ENCODE data around the gene CASR.

CASR gene

DNA sequence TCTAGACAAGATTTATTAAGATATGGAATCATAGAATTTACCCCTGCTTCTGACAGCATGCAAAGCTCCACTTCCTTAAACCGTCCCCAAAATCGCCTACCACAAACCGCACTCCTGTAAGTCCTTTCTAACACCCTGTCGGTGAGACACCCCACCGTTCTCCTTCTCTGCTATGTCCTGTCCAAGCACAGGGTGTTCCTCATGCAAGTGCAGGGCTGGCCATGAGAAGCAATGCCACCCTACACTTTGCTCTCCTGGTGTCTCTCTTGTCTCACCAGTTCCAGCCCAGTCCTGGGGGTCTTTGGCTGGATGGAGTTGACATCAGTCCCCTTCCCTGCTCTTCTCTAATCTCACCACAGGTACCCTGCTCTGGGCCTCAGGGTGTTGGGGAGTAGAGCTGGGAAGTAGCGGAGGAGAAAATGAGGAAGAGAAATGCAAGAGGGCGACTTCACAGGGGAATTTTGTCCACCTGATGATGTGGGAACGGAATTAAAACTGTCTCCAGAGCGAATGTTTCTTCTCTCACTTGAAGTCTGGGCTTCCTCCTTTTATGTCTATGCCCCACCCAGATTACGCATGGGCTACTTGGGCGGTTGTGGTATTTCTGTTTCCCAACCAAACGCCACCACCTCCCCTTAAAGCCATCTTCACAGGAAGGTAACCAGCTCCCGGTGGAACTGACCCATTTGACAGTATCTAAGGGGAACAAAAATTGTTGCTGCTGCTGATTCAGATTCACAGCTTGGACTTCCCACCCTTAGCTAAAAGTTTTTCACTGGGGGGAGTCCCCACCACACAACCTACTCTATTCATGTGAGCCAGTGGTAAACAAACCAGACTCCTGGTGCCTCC is 49.9 kb downstream of the CASR start:
- Histone ChIP-seq H3K4me1 (ENCODE audit: control insufficient read depth, insufficient read depth, low read length) (no peaks in the 10 kb centered on the region), H3K9me3 (ENCODE audit: control insufficient read depth, low read length) (no peaks in the 10 kb centered on the region), H3K27me3 (ENCODE audit: control insufficient read depth, insufficient read depth, low read length, poor library complexity, severe bottlenecking) (no peaks in the 10 kb centered on the region), H3K27ac (ENCODE audit: insufficient read depth, low read depth, low read length, poor library complexity, severe bottlenecking) (no peak overlapping the region), H3K4me3 (ENCODE audit: insufficient read depth, low read depth, low read length) (no peak overlapping the region), H3K36me3 (ENCODE audit: control insufficient read depth, insufficient read depth, low read length) (no peaks in the 10 kb centered on the region)
- 91 to 94% methylated on average over 13 of the region's 13 CpGs for WGBS, 2 experiments

DNA sequence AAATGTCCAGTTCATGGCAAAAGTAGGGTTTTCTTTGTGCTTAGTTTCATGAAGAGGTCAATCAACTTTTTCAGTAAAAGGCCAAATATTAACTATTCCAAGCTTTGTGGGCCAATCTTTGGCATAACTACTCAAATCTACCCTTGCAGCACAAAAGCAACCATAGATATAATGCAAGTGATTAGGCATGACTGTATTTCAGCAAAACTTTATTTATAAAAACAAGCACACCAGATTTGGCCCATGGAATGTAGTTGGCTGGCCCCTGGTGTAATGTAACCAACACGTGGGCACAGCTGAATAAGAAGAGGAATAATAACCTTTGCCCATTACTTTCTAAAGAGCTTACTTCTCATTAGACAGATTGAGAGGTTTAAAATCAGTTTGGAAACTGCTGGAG is 50.6 kb downstream of the CASR start:
- no peaks in the 10 kb centered on the region for H3K9me3 ChIP-seq (ENCODE audit: control insufficient read depth, low read length)
- no peak overlapping the region for H3K4me3 ChIP-seq (ENCODE audit: insufficient read depth, low read depth, low read length)
- H3K36me3 ChIP-seq (ENCODE audit: control insufficient read depth, insufficient read depth, low read length): no peaks in the 10 kb centered on the region
- no peaks in the 10 kb centered on the region for H3K4me1 ChIP-seq (ENCODE audit: control insufficient read depth, insufficient read depth, low read length)
- no peak overlapping the region for H3K27ac ChIP-seq (ENCODE audit: insufficient read depth, low read depth, low read length, poor library complexity, severe bottlenecking)
- 83% methylated on average over 1 of the region's 1 CpG; no CpG with 5 or more reads in 1 of the 2 experiments for WGBS, 2 experiments
- no peaks in the 10 kb centered on the region for H3K27me3 ChIP-seq (ENCODE audit: control insufficient read depth, insufficient read depth, low read length, poor library complexity, severe bottlenecking)

DNA sequence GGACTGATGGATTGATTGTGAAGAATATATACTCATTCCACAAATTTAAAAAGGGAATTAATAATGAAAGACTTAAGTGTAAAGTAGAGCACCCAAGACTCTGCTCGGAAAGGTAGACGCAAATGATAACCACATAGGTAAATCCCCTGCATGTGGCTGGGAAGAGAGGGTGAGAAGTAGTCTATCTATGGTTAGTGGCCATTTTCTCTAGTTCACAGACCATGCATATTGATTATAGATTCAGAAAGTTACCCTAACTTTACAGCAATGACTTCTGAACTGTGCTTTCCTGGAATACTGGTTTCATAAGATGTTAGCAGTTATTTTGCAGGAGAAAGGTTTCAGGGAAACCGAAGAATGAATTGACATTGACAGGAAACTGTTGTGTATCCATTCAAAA is 51.7 kb downstream of the CASR start:
- no peaks in the 10 kb centered on the region for H3K27me3 ChIP-seq (ENCODE audit: control insufficient read depth, insufficient read depth, low read length, poor library complexity, severe bottlenecking)
- no peak overlapping the region for H3K4me3 ChIP-seq (ENCODE audit: insufficient read depth, low read depth, low read length)
- no peak overlapping the region for H3K27ac ChIP-seq (ENCODE audit: insufficient read depth, low read depth, low read length, poor library complexity, severe bottlenecking)
- H3K4me1 ChIP-seq (ENCODE audit: control insufficient read depth, insufficient read depth, low read length): no peaks in the 10 kb centered on the region
- no peaks in the 10 kb centered on the region for H3K9me3 ChIP-seq (ENCODE audit: control insufficient read depth, low read length)
- 95 to 97% methylated on average over 3 of the region's 3 CpGs for WGBS, 2 experiments
- H3K36me3 ChIP-seq (ENCODE audit: control insufficient read depth, insufficient read depth, low read length): no peaks in the 10 kb centered on the region

DNA sequence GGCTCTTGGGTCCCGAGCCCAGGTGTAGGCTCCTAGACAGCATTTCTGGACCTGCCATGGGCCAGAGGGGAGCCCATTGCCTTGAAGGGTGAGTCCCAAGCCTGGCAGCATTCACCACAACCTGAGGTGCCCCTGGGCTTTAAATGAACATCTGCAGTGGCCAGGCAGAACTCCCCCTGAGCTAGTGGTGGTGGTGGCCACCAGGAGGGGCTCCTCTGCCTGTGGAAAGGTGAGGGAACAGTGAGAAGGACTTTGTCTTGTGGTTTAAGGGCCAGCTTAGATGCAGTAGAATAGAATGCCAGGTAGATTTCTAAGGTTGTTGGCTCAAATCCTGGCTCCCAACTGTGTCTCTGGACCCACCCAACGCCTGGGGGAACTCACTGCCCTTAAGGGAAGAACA is 55.6 kb downstream of the CASR start:
- Histone ChIP-seq H3K27ac (ENCODE audit: insufficient read depth, low read depth, low read length, poor library complexity, severe bottlenecking) (no peak overlapping the region), H3K4me3 (ENCODE audit: insufficient read depth, low read depth, low read length) (no peak overlapping the region), H3K4me1 (ENCODE audit: control insufficient read depth, insufficient read depth, low read length) (no peaks in the 10 kb centered on the region), H3K9me3 (ENCODE audit: control insufficient read depth, low read length) (no peaks in the 10 kb centered on the region), H3K36me3 (ENCODE audit: control insufficient read depth, insufficient read depth, low read length) (no peaks in the 10 kb centered on the region), H3K27me3 (ENCODE audit: control insufficient read depth, insufficient read depth, low read length, poor library complexity, severe bottlenecking) (no peaks in the 10 kb centered on the region)
- 82 to 84% methylated on average over 2 of the region's 2 CpGs for WGBS, 2 experiments

DNA sequence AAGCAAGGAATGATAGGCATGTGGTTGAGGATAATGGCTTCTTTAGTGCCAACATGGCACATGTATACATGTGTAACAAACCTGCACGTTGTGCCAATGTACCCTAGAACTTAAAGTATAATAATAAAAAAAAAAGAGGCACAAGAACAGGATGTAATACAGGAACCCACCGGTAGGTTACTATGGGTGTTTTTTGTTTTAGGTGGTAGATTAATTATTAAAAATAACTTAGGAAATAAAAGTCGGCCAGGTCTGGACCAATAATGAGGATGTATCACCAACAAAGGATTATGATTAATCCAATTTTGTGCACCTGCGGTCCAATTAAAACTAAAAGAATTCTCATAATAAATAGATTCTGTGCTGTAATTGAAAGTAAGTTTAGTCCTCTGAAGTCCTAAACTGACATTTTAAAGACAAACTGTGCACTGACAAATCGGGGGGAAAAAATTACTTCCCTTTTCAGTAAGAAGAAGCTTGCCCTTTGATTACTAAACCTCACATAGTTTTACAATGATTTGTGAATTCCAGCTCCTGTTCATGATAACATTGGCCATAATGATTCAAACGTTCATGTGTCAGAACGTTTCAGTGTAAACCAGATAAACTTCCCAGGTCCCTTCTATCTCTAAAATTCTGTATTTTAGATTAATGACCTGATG is 62.2 kb downstream of the CASR start:
- Histone ChIP-seq H3K4me1 (ENCODE audit: control insufficient read depth, insufficient read depth, low read length) (no peaks in the 10 kb centered on the region), H3K4me3 (ENCODE audit: insufficient read depth, low read depth, low read length) (no peak overlapping the region), H3K36me3 (ENCODE audit: control insufficient read depth, insufficient read depth, low read length) (no peaks in the 10 kb centered on the region), H3K27ac (ENCODE audit: insufficient read depth, low read depth, low read length, poor library complexity, severe bottlenecking) (no peak overlapping the region), H3K27me3 (ENCODE audit: control insufficient read depth, insufficient read depth, low read length, poor library complexity, severe bottlenecking) (no peaks in the 10 kb centered on the region), H3K9me3 (ENCODE audit: control insufficient read depth, low read length) (no peaks in the 10 kb centered on the region)
- WGBS, 2 experiments: 78 to 83% methylated on average over 5 to 7 of the region's 7 CpGs

DNA sequence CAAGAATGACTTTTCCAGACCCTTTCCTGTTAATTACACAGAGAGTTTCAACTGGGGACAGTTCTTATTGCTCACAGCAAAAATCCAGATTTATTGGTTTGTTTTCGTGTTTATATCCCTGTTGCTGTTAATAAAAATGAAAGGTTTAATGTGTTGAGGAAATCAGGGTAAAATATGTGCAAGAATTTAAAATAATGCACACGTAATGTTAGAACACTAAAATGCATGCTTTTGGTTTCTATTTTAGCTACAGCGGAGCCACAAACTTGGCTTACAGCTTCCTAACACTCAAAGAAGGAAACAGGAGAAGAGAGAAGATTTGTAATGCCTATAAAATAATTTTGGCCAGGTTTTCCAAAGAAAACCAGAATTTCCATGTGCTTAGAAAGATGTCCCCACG is 62.7 kb downstream of the CASR start:
- WGBS, 2 experiments: 70 to 72% methylated on average over 4 of the region's 4 CpGs
- Histone ChIP-seq H3K4me1 (ENCODE audit: control insufficient read depth, insufficient read depth, low read length) (no peaks in the 10 kb centered on the region), H3K27me3 (ENCODE audit: control insufficient read depth, insufficient read depth, low read length, poor library complexity, severe bottlenecking) (no peaks in the 10 kb centered on the region), H3K36me3 (ENCODE audit: control insufficient read depth, insufficient read depth, low read length) (no peaks in the 10 kb centered on the region), H3K9me3 (ENCODE audit: control insufficient read depth, low read length) (no peaks in the 10 kb centered on the region), H3K4me3 (ENCODE audit: insufficient read depth, low read depth, low read length) (no peak overlapping the region), H3K27ac (ENCODE audit: insufficient read depth, low read depth, low read length, poor library complexity, severe bottlenecking) (no peak overlapping the region)

DNA sequence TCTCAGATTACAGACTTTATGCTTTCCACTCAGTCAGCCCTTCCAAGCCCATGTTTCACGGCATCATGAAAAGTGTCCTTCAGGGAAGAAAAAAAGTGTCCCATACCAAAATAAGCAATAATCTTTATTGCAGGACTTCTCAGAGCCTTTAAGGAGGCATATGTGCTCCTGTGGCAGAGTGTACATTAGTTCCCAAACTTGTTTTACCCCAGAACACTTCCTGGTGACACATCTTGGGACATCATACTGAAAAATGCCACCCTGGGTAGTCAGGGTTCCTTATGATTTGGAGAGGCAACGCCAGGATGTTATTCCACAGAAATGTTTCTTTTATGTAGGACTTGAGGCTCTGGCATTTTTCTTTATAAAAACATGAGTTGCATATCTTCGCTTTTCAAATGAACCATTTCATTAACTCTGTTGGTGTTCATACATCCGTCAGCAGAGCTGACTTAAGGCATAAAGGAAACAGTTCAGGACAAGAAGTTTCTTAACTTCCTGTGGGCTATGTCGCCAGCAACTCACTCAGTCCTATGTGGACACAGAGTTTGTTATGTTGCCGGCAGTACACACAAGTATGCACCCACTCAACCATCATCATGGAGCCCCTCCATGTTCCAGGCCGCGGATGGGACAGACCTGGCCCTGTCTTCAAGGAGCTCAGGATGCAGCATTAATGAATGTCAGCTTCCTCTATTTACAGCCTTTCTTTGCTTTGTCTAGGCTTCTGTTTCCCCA is 63.8 kb downstream of the CASR start:
- no peaks in the 10 kb centered on the region for H3K4me1 ChIP-seq (ENCODE audit: control insufficient read depth, insufficient read depth, low read length)
- H3K27ac ChIP-seq (ENCODE audit: insufficient read depth, low read depth, low read length, poor library complexity, severe bottlenecking): no peak overlapping the region
- H3K27me3 ChIP-seq (ENCODE audit: control insufficient read depth, insufficient read depth, low read length, poor library complexity, severe bottlenecking): no peaks in the 10 kb centered on the region
- H3K36me3 ChIP-seq (ENCODE audit: control insufficient read depth, insufficient read depth, low read length): no peaks in the 10 kb centered on the region
- no peak overlapping the region for H3K4me3 ChIP-seq (ENCODE audit: insufficient read depth, low read depth, low read length)
- H3K9me3 ChIP-seq (ENCODE audit: control insufficient read depth, low read length): no peaks in the 10 kb centered on the region
- 80 to 83% methylated on average over 8 of the region's 8 CpGs for WGBS, 2 experiments

DNA sequence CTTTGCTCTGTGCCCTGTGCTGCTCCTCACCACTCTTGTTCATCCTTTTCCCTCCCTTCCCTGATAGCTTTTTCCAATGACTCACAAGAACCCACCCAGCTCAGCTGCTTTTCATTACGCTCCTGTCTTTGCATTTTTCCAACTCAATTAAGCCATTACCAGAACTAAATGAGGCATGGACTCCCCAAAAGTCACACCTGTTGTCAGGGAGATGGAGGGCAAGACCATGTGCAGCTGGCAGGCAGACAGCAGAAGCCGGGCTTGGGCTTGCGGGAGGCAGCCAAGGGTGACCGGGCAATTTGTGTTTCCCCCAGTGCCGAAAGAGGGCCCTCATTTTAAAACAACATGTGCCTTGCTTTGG is 64.3 kb downstream of the CASR start:
- whole genome bisulfite sequencing, 2 experiments: 93 to 94% methylated on average over 5 of the region's 5 CpGs
- no peaks in the 10 kb centered on the region for H3K27me3 ChIP-seq (ENCODE audit: control insufficient read depth, insufficient read depth, low read length, poor library complexity, severe bottlenecking)
- H3K4me1 ChIP-seq (ENCODE audit: control insufficient read depth, insufficient read depth, low read length): no peaks in the 10 kb centered on the region
- H3K27ac ChIP-seq (ENCODE audit: insufficient read depth, low read depth, low read length, poor library complexity, severe bottlenecking): no peak overlapping the region
- H3K9me3 ChIP-seq (ENCODE audit: control insufficient read depth, low read length): no peaks in the 10 kb centered on the region
- no peak overlapping the region for H3K4me3 ChIP-seq (ENCODE audit: insufficient read depth, low read depth, low read length)
- no peaks in the 10 kb centered on the region for H3K36me3 ChIP-seq (ENCODE audit: control insufficient read depth, insufficient read depth, low read length)

DNA sequence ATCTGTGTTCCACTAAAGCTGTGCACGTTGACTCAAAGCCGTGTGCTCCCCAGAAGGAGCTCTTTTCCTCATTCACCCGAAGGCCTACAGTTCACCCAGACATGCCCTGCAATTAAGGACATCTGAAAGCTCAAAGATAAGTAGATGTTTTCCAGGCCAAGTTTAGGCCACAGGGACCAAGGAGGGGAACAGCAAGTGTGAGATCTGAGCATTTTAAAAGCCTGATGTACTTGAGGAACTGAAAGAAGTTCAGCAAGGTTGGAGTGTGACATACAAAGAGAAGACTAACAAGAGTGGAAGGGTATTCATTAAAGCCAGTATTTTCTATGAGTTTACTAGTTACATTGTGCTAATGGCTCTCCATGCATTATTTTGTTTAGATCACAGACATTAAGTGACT is 68.0 kb downstream of the CASR start:
- Histone ChIP-seq H3K27me3 (ENCODE audit: control insufficient read depth, insufficient read depth, low read length, poor library complexity, severe bottlenecking) (no peaks in the 10 kb centered on the region), H3K27ac (ENCODE audit: insufficient read depth, low read depth, low read length, poor library complexity, severe bottlenecking) (no peak overlapping the region), H3K9me3 (ENCODE audit: control insufficient read depth, low read length) (no peaks in the 10 kb centered on the region), H3K36me3 (ENCODE audit: control insufficient read depth, insufficient read depth, low read length) (no peaks in the 10 kb centered on the region), H3K4me3 (ENCODE audit: insufficient read depth, low read depth, low read length) (no peak overlapping the region), H3K4me1 (ENCODE audit: control insufficient read depth, insufficient read depth, low read length) (no peaks in the 10 kb centered on the region)
- 61 to 62% methylated on average over 3 of the region's 3 CpGs for WGBS, 2 experiments

DNA sequence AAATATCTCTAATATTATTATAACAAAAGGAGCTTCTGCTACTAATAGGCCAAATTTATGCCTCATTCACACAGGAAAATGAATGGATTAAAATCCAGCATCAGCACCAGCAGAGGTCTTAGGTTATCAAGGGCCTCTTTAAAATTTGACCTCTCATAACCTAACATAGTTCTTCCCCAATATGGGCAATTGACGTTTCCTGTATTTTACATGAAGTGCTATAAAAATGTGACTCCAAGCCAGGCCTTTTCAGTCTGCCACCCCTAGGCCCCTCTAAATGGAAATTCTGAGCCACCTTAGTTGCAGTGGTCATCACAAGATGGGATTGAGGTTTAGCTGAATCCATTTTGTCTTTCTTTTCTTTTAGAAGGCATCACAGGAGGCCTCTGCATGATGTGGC is 70.1 kb downstream of the CASR start:
- no peak overlapping the region for H3K4me3 ChIP-seq (ENCODE audit: insufficient read depth, low read depth, low read length)
- no peaks in the 10 kb centered on the region for H3K4me1 ChIP-seq (ENCODE audit: control insufficient read depth, insufficient read depth, low read length)
- H3K9me3 ChIP-seq (ENCODE audit: control insufficient read depth, low read length): no peaks in the 10 kb centered on the region
- H3K27ac ChIP-seq (ENCODE audit: insufficient read depth, low read depth, low read length, poor library complexity, severe bottlenecking): no peak overlapping the region
- no peaks in the 10 kb centered on the region for H3K27me3 ChIP-seq (ENCODE audit: control insufficient read depth, insufficient read depth, low read length, poor library complexity, severe bottlenecking)
- WGBS, 2 experiments: 91 to 100% methylated on average over 1 of the region's 1 CpG
- H3K36me3 ChIP-seq (ENCODE audit: control insufficient read depth, insufficient read depth, low read length): no peaks in the 10 kb centered on the region
